AG09319 (cell line): ENCODE results near the gene LIN37.

Source experiments
- DNase-seq: peaks from one replicate; pipeline ENCODE4 v3.0.0-alpha.2; 2010; ENCODE audit warnings: low read depth; ENCODE audit errors: extremely low read depth
- TF ChIP-seq, protein P1 (sequence below): IDR thresholded peaks from 2 replicates; pipeline ENCODE4 v1.5.1; 2011; ENCODE audit warnings: low read depth, mild to moderate bottlenecking, inconsistent platforms, low read length, moderate library complexity

The LIN37 gene

DNA sequence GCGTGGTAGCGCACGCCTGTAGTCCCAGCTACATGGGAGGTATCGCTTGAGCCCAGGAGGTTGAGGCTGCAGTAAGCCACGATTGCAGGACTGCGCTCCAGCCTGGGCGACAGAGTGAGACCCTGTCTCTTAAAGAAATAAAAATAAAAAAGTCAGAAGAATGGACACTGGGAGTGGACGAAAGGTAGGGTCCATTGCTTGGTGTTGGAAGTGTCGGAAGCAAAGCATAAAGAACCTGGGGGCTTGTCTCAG is 26.6 kb downstream of the LIN37 start:
- TF ChIP-seq, protein P1, sequence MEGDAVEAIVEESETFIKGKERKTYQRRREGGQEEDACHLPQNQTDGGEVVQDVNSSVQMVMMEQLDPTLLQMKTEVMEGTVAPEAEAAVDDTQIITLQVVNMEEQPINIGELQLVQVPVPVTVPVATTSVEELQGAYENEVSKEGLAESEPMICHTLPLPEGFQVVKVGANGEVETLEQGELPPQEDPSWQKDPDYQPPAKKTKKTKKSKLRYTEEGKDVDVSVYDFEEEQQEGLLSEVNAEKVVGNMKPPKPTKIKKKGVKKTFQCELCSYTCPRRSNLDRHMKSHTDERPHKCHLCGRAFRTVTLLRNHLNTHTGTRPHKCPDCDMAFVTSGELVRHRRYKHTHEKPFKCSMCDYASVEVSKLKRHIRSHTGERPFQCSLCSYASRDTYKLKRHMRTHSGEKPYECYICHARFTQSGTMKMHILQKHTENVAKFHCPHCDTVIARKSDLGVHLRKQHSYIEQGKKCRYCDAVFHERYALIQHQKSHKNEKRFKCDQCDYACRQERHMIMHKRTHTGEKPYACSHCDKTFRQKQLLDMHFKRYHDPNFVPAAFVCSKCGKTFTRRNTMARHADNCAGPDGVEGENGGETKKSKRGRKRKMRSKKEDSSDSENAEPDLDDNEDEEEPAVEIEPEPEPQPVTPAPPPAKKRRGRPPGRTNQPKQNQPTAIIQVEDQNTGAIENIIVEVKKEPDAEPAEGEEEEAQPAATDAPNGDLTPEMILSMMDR, result no peak
- no peak for DNase-seq

DNA sequence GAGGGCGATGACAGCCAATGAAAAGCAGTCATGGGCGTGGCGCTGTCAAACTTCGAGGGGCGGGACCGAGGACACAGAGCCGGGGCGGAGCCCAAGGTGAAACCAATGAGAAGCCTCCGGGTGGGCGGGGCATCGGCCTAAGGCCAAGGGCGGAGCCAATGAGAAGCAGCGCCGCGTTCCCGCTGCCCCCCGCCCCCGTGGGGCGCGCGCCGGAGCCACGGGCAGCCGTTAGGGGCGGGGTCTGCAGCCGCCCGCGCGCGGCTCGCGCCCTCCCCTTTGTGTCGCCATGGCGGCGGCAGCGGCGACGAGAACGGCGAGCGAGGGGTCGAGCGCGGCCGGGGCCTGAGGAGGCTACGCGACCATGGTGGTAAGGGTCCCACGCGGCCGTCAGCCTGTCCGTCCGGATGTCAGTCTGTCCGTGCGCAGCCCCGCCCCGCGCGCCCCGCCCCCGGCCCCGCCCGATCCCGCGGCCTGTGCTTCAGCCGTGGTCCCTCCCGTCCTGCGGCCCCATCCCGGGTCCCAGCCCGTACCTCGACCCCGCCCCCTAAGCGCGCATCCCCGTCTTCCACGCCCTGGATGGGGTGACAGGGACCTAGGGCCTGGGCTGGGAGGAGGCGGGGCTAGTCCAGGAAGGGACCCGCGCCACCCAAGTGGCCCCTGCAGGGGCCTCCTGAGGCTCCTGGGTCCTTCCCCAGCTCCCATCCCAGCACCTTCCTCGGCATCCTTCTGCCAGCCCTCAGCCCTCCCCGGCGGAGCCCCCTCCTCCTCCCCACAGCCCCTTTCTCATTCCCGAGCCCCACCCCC is 27.1 kb downstream of the LIN37 start, which contains the start of gene ARHGAP33:
TSS of gene ARHGAP33 (plus strand) at position 267 of the 804 bp plus-strand sequence. CDS start at position 362, 95 bp downstream.
- TF ChIP-seq, protein P1, result no peak
- DNase-seq, result peak; percentile 80

DNA sequence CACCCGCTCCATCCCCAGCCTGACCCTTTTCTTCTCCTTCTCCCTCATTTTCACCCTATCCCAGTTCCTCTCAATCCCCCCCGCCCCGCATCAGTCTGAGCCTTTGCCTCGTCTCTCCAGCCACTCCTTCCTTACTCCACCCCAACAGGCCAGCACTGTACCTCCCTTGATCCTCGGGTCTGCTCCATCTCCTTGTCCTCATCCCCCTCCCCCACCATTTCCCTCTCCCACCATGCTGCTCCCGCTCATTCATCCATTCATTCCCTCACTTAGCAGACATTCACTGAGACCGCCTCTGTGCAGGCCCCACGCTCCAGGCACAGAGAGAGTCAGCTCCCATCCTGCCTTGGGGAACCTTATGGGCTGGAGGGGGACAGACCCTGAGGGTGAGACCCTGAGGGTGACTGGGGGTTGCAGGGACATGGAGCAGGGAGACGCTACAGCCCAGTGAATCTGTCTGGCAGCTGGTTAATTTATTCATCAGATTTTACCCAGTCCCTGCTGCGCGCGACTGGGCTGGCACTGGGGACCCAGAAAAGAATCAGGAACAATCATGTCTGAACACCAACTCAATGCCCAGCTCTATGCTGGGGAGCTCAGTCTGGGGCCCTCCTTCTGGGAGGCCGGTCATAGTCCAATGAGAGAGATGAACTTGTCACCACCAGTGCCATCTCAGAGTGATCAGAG is 27.9 kb downstream of the LIN37 start:
- no peak for DNase-seq
- TF ChIP-seq, protein P1, result no peak

DNA sequence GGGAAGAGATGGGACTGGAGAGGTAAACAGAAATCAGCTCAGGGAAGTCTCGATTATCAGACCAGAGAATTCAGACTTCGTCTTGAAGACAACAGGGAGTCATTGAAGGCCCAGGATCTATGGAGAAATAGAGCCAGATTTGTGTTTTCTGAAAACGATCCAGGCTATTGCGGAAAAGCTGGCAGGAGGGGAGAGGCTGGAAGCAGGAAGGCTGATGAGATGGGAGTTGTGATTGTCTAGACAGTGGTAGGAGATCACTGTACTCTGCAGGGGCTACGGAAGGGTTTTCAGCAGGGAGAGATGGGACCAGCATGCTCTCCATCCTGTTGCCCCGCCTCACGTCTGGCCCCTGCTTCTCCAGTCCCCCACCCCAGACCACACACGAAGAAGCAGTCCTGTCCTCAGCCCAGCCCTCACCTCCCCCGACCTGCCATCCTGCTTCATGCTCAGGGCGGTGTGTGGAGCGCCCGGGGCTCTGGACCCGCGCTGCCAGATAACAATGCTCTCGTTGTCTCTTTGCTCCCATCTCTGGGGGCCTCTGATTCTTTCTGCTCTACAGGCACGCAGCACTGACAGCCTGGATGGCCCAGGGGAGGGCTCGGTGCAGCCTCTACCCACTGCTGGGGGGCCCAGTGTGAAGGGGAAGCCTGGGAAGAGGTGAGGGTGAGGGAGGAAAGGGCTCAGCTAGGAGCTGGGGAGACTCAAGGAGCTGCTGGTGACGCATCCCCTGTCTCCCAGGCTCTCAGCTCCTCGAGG is 28.9 kb downstream of the LIN37 start:
- TF ChIP-seq, protein P1, result no peak

DNA sequence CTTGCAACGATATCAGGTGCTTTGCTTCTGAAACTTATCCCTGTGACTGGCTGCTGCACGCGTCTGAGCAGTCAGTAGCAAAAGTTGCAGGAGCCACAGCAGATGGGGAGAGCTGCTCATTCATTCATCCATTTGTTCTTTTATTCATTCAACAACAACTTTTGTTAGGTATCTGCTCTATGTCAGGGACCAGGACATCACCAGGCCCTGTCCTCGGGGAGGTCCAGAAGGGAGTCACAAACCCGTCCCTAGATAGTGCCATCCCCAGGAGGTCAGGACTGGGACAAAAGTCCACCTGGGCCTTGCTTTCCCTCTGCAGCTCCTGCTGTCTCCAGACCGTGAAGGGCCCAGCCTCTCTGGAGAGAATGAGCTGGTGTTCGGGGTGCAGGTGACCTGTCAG is 29.6 kb downstream of the LIN37 start:
- no peak for DNase-seq
- TF ChIP-seq, protein P1, result no peak

More for the DNA sequence above, 28.9 kb downstream of the LIN37 start:
- DNase-seq, result no peak

DNA sequence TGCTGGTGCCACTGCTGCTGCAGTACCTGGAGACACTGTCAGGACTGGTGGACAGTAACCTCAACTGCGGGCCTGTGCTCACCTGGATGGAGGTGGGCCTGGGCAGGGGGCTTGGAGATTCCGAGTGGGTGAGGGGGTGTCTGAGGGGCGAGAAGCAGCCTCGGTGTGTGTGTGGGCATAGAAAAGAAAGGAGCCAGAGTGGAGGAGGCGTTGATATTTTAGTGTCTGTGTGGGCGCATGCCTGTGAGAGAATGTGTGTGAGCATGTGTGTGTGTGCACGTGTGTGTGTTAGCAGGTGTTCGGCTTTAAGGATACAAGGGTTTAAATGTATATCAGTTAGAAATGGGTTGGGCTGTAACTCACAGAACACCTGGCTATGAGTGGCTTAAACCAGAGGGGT is 30.7 kb downstream of the LIN37 start:
- TF ChIP-seq, protein P1, result no peak
- no peak for DNase-seq

DNA sequence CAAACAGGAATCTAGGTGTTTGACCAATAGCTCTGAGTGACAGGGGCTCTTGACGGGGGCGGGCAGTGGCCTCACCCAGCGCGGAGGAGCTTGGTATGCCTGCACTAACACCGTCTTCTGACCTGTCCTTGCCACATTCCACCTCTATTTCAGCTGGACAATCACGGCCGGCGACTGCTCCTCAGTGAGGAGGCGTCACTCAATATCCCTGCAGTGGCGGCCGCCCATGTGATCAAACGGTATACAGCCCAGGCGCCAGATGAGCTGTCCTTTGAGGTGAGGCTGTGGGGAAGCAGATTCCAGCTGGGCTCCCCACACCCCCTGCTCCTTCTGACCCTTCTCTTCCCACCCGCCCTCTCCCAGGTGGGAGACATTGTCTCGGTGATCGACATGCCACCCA is 31.7 kb downstream of the LIN37 start:
- TF ChIP-seq, protein P1, result no peak
- no peak for DNase-seq
